ENCODE data around the gene POM121.
"Not testable (repeated sequence)": the region's sequence is repeated elsewhere in the genome, so short reads cannot be mapped to it uniquely, and the experiment has no call there.

Gene POM121

GRCh38 chr7:72949276-72949675 is 24.4 kb downstream of the POM121 start:
- DNase-seq (ENCODE audit: low read depth in 2 of 2) = not testable (repeated sequence)

- not testable (repeated sequence) for DNase-seq (ENCODE audit: low read depth in 2 of 2)
Observed at GRCh38 chr7:72949686-72950085, 24.8 kb downstream of the POM121 start.

GRCh38 chr7:72950432-72950831 is 25.5 kb downstream of the POM121 start:
- not testable (repeated sequence) for DNase-seq (ENCODE audit: low read depth in 2 of 2)

- DNase-seq (ENCODE audit: low read depth in 2 of 2) = not testable (repeated sequence)
Observed at GRCh38 chr7:72953901-72954562, 29.1 kb downstream of the POM121 start.

- DNase-seq (ENCODE audit: low read depth in 2 of 2) = not testable (repeated sequence)
Observed at GRCh38 chr7:72954563-72955198, 29.8 kb downstream of the POM121 start.

GRCh38 chr7:72960029-72960428 is 35.1 kb downstream of the POM121 start:
- not testable (repeated sequence) for DNase-seq (ENCODE audit: low read depth in 2 of 2)

- not testable (repeated sequence) for DNase-seq (ENCODE audit: low read depth in 2 of 2)
Observed at GRCh38 chr7:72960626-72961345, 35.9 kb downstream of the POM121 start.

GRCh38 chr7:72961346-72961650 is 36.4 kb downstream of the POM121 start:
- DNase-seq (ENCODE audit: low read depth in 2 of 2) = not testable (repeated sequence)

- DNase-seq (ENCODE audit: low read depth in 2 of 2) = not testable (repeated sequence)
Observed at GRCh38 chr7:72963056-72963455, 38.2 kb downstream of the POM121 start.

GRCh38 chr7:72965186-72965975 is 40.5 kb downstream of the POM121 start:
- not testable (repeated sequence) for DNase-seq (ENCODE audit: low read depth in 2 of 2)

GRCh38 chr7:72966892-72967291 is 42.0 kb downstream of the POM121 start:
- not testable (repeated sequence) for DNase-seq (ENCODE audit: low read depth in 2 of 2)

- not testable (repeated sequence) for DNase-seq (ENCODE audit: low read depth in 2 of 2)
Observed at GRCh38 chr7:72968980-72969516, 44.2 kb downstream of the POM121 start, which contains the start of gene TRIM74. TSS of gene TRIM74 (minus strand) at chr7:72969466. CDS start at chr7:72966157, 3,309 bp downstream.

GRCh38 chr7:72969688-72970087 is 44.8 kb downstream of the POM121 start:
- not testable (repeated sequence) for DNase-seq (ENCODE audit: low read depth in 2 of 2)

- DNase-seq (ENCODE audit: low read depth in 2 of 2) = not testable (repeated sequence)
Observed at GRCh38 chr7:72971505-72971904, 46.6 kb downstream of the POM121 start.

- DNase-seq (ENCODE audit: low read depth in 2 of 2) = not testable (repeated sequence)
Observed at GRCh38 chr7:72974781-72975180, 49.9 kb downstream of the POM121 start.

- not testable (repeated sequence) for DNase-seq (ENCODE audit: low read depth in 2 of 2)
Observed at GRCh38 chr7:72975656-72976286, 50.9 kb downstream of the POM121 start.

- DNase-seq (ENCODE audit: low read depth in 2 of 2) = not testable (repeated sequence)
Observed at GRCh38 chr7:72976434-72976833, 51.5 kb downstream of the POM121 start.

GRCh38 chr7:72980382-72980781 is 55.5 kb downstream of the POM121 start:
- not testable (repeated sequence) for DNase-seq (ENCODE audit: low read depth in 2 of 2)

GRCh38 chr7:72982084-72982483 is 57.2 kb downstream of the POM121 start:
- DNase-seq (ENCODE audit: low read depth in 2 of 2) = not testable (repeated sequence)

GRCh38 chr7:72990146-72990913 is 65.4 kb downstream of the POM121 start:
- not testable (repeated sequence) for DNase-seq (ENCODE audit: low read depth in 2 of 2)
